NCI-H226 (cell line): ENCODE results near the gene ZXDC.

Experiments
- DNase-seq: peaks from one replicate; pipeline ENCODE4 v3.0.0-alpha.2; 2015

The ZXDC gene

GRCh38 chr3:126472277-126473006 is 3.2 kb downstream of the ZXDC start:
- DNase-seq, result peak; percentile 60

GRCh38 chr3:126469479-126469878 is 6.2 kb downstream of the ZXDC start:
- no peak for DNase-seq

- no peak for DNase-seq
Measured at GRCh38 chr3:126468028-126468891, 7.4 kb downstream of the ZXDC start.

GRCh38 chr3:126467611-126467955 is 8.1 kb downstream of the ZXDC start:
- no peak for DNase-seq

GRCh38 chr3:126466886-126467610 is 8.6 kb downstream of the ZXDC start:
- DNase-seq, result no peak

GRCh38 chr3:126465928-126466544 is 9.7 kb downstream of the ZXDC start:
- DNase-seq, result no peak

- DNase-seq, result no peak
Measured at GRCh38 chr3:126464997-126465396, 10.7 kb downstream of the ZXDC start.

GRCh38 chr3:126464494-126464893 is 11.2 kb downstream of the ZXDC start:
- DNase-seq, result no peak

- DNase-seq, result no peak
Measured at GRCh38 chr3:126464093-126464492, 11.6 kb downstream of the ZXDC start.

GRCh38 chr3:126463521-126463920 is 12.2 kb downstream of the ZXDC start:
- no peak for DNase-seq

GRCh38 chr3:126461450-126462070 is 14.1 kb downstream of the ZXDC start:
- DNase-seq, result no peak

GRCh38 chr3:126460381-126460780 is 15.3 kb downstream of the ZXDC start:
- DNase-seq, result no peak

- no peak for DNase-seq
Measured at GRCh38 chr3:126459763-126460127, 15.9 kb downstream of the ZXDC start.

GRCh38 chr3:126459111-126459762 is 16.5 kb downstream of the ZXDC start:
- DNase-seq, result no peak

- DNase-seq, result no peak
Measured at GRCh38 chr3:126456766-126457388, 18.8 kb downstream of the ZXDC start.

- no peak for DNase-seq
Measured at GRCh38 chr3:126456211-126456610, 19.5 kb downstream of the ZXDC start.

- DNase-seq, result no peak
Measured at GRCh38 chr3:126454437-126455198, 21.1 kb downstream of the ZXDC start.

GRCh38 chr3:126454025-126454424 is 21.7 kb downstream of the ZXDC start:
- DNase-seq, result no peak

- DNase-seq, result no peak
Measured at GRCh38 chr3:126452213-126452612, 23.5 kb downstream of the ZXDC start.

- no peak for DNase-seq
Measured at GRCh38 chr3:126451511-126451910, 24.2 kb downstream of the ZXDC start.

- no peak for DNase-seq
Measured at GRCh38 chr3:126450744-126451143, 24.9 kb downstream of the ZXDC start.
